NCI-H1436 (cell line): ENCODE results near the gene HMGB1.
A peak's percentile ranks its signal among the peaks of the same experiment; 100 is the strongest.

Experiments
- DNase-seq: peaks from one replicate; lab custom pipeline; 2025; lab: John Stamatoyannopoulos, UW

Gene HMGB1

GRCh38 chr13:30429721-30430694, 35.7 kb downstream of the HMGB1 start:
- DNase-seq, result no peak

GRCh38 chr13:30429235-30429634, 36.5 kb downstream of the HMGB1 start:
- no peak for DNase-seq

- no peak for DNase-seq
Measured at GRCh38 chr13:30423891-30424290, 41.8 kb downstream of the HMGB1 start.

DNA sequence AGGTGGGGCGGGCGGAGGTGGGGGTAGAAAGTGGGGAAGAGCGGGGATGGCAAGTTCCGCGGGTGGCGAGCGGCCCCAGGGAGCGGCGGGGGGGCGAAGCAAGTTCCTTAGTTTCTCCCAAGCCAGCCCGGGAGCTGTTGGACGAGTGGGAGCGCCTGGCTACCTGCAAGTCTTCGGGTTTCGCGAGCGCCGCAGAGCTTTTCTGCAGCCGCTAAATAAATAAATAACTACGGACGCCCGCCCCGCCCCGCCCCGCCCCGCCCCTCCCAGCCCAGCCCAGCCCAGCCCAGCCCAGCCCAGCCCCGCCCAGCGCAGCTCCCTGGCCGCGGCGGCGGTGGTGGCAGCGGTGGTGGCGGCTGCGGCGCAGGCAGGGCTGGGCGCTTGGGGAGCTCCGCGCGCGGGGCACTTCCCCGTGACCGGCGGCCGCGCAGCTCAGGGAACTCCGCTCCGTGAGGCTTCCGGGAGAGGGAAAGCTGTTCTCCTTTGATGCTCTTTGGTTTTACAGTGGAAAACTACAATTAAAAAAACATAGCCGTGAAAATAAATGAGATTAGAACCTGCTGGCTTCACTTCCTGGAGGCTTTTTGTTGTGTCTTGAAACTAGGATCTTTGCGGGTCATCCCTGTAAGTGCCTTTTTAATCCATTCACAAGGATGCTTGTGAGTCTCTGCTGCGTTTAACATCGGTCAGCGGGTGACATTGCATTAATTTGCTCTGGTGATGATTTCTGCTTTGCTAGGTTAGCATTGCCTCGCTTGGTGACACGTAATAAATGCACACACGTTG, 43.5 kb downstream of the HMGB1 start, which contains the start of gene UBE2L5:
Gene UBE2L5, plus strand, starts transcription at position 440 of the 786 bp plus-strand sequence. CDS start 5,498 bp downstream, outside the sequence.
- peak; percentile 48 for DNase-seq

- no peak for DNase-seq
Measured at GRCh38 chr13:30421093-30422053, 44.4 kb downstream of the HMGB1 start.

GRCh38 chr13:30418717-30419459, 46.8 kb downstream of the HMGB1 start:
- DNase-seq, result no peak

DNA sequence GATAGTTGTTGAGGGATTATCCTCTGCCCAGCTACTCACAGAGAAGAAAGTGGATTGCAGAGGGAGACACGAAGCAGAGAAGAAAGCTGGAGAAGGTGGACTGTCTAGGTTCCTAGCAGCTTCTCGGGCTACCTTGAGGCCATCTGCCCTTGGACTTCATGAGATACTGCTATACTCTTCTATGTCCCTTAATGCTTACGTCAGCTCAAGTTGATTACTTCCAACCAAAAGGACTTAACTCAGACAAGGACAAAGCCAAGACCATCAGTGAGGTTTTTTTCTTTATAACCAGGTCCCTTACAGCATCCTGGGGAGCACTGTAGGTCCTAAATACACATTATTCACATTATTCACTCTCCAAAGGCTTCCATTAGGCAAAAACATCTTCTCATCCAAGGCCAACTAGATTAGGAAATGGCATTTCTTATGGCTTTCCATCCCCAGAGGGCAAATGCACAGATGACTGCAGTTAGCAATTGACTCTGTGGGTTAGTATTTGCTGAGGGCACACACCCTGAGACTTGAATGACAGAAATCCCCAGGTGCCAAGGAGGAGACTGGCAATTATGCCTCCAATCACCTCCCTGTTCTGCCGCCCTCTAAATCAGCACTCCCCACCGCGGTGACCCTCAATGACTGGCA, 47.5 kb downstream of the HMGB1 start:
- no peak for DNase-seq

- no peak for DNase-seq
Measured at GRCh38 chr13:30416471-30416870, 49.3 kb downstream of the HMGB1 start.

DNA sequence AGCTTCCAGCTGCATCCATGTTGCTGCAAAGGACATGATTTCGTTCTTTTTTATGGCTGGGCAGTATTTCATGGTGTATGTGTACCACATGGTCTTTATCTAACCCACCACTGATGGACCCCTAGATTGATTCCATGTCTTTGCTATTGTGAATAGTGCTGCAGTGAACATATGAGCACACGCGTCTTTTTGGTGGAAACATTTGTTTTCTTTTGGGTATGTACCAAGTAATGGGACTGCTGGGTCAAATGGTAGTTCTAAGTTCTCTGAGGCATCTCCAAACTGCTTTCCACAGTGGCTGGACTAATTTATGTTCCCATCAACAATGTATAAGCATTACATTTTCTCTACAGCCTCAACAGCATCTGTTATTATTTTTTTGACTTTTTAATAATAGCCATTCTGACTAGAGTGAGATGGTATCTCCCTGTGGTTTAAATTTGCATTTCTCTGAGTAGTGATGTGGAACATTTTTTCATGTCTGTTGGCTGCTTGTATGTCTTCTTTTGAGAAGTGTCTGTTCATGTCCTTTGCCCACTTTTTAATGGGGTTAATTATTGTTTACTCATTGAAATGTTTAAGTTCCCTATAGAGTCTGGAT, 50.2 kb downstream of the HMGB1 start:
- DNase-seq, result no peak

GRCh38 chr13:30413842-30414241, 51.9 kb downstream of the HMGB1 start:
- DNase-seq, result no peak

- DNase-seq, result no peak
Measured at GRCh38 chr13:30412346-30412745, 53.4 kb downstream of the HMGB1 start.

GRCh38 chr13:30410705-30411125, 55.0 kb downstream of the HMGB1 start:
- DNase-seq, result no peak

GRCh38 chr13:30409886-30410704, 55.6 kb downstream of the HMGB1 start:
- DNase-seq, result no peak

GRCh38 chr13:30408319-30409101, 57.2 kb downstream of the HMGB1 start:
- no peak for DNase-seq

GRCh38 chr13:30406779-30407416, 58.8 kb downstream of the HMGB1 start:
- DNase-seq, result no peak
